C1 segment of cervical spinal cord (tissue), 14 donors: Measurements from ENCODE around the gene QDPR.
A peak's percentile ranks its signal among the peaks of the same experiment; 100 is the strongest.

Experiments used
- DNase-seq, 14 donors: peaks; one replicate each; lab custom pipeline; 2025; lab: John Stamatoyannopoulos, UW

The QDPR gene

DNA sequence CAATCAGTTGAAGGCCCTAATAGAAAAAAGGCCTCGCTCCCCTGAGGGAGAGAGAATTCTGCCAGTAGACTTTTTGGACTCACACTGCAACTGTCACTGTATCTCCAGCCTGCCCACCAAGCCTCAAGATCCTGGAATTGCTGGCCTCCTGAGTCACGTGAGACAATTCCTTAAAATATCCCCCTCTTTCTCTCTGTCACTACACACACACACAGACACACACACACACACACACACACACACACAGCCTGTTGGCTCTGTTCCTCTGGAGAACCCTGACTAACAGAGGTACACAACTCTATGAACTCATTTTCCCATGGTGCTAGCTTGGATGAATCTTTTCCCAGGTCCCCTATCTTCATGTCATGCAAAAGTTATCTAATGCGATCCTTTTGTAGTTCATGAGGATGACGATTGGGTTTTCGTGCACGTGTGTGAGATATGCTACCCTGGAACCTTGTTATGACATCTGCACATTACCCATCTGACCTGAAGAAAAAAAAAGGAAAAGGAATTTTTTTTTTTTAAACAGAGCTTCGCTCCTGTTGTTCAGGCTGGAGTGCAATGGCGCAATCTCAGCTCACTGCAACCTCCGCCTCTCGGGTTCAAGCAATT lies 16.8 kb upstream of the QDPR start:
- DNase-seq = no peak

DNA sequence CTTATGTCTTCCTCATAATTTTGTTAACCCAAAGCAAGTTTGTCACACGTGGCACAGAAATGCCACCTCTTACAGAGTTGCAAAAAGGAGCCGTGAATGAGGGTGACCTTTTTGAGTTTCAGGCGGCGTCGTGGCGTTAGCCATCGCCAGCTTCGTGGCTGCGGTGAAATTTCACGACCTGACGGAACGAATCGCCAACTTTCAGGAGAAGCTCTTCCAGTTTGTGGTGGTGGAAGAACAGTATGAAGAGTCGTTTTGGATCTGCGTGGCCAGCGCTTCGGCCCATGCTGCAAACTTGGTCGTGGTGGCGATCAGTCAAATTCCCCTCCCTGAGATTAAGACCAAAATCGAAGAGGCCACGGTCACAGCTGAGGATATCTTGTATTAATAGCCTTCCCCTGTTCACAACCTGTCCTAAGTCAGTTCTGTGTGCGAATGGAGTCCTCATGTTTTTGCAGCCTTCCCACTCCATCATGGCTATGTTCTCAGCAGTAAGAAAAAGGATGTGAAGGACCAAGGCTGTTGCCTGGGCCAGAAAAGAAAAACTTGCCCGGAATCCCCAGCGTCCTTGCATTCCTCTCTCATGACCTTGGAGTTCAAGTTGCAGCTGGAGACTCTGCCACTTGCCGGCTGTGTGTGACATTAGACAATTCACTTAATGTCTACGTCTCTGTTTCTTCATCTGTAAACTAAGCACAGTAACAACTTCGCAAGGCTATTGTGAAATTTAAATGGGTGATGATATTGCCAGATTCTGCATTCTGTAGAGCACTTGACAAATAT lies 15.0 kb upstream of the QDPR start:
- DNase-seq = no peak

GRCh38 chr4:17523662-17524061 lies 11.8 kb upstream of the QDPR start:
- DNase-seq = no peak

GRCh38 chr4:17521595-17521994 lies 9.7 kb upstream of the QDPR start:
- no peak for DNase-seq

- DNase-seq = peak in 2 of 14 donors; percentile 14 to 21
Observed at GRCh38 chr4:17517664-17518063, 5.8 kb upstream of the QDPR start.

DNA sequence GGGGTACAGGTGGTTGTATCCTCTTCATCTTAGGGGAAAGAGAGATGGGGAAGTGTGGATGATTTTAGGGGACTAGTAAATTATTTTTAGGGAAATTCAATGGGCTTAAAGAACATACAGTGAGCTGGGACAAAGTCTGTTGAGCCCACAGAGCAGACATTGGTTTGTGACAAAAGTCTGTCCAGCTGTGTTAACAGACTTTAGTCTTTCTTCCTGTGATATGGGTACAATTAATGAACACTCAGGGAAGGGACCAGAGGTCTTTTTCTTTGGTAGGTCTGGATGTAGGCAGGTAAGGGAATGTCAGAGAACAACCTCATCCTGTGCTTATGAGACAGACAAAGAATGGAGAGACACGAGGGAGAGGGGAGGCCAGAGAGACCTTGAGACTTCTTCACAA lies 5.1 kb upstream of the QDPR start:
- DNase-seq = no peak

- peak in 1 of 14 donors; percentile 59 for DNase-seq
Observed at GRCh38 chr4:17515445-17516407, 3.8 kb upstream of the QDPR start.

DNA sequence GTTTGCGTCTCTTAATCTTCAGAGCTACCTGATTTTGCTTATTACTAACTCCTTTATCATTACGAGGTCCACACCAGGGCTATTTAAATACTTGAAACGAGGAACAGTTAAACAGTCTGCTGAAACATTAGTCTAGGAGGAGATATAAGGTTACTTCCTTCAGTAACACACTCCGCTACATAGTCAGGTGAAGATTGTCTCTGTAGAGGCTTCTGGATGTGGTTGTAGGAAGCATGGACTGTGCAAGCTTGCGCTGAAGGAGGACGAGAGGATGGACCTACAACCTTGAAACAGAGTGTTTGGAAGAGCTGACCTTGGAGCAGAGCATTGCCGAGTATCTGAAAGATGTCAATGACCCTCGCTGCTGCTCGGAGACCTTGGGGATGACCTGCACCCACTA lies 3.0 kb upstream of the QDPR start, which contains the start of gene CLRN2:
TSS of gene CLRN2 (plus strand) at position 301 of the 400 bp plus-strand sequence. CDS start 102 bp downstream, outside the sequence.
- DNase-seq = no peak

DNA sequence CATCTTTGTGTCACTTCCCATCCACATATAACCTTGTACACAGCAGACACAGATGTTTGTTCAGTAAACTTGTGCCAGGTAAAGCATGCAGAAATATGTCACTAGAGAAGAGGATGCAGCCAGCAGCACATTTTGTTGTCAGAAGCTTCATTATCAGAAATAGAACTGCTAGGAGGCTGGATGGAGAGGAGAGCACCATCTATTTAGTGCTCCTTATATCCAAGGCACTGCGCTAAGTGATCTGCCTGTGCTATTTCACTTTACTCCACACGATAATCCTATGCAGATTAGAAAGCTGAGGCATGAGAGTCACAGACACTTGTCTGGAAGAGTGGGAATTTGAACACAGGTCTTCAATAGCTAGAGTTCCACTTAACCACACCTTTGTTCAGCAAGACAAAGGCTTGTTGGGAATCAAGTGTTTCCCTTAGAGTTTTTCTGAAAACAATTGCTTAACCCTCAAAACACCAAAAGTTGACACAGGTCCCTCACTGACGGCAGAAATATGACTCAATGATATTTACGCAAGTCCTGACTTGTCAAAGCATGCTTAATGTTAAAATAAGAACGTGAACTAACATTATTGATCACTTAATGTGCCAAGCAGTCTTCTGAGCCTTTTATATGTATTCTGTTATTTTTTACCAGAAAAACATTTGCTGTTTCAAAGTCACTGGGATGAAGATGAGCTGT lies 1.2 kb upstream of the QDPR start:
- DNase-seq = peak in 1 of 14 donors; percentile 53

- DNase-seq = peak in 9 of 14 donors; percentile 58 to 80 (median 67)
Observed at GRCh38 chr4:17511509-17511949, 361 bp downstream of the QDPR start.

DNA sequence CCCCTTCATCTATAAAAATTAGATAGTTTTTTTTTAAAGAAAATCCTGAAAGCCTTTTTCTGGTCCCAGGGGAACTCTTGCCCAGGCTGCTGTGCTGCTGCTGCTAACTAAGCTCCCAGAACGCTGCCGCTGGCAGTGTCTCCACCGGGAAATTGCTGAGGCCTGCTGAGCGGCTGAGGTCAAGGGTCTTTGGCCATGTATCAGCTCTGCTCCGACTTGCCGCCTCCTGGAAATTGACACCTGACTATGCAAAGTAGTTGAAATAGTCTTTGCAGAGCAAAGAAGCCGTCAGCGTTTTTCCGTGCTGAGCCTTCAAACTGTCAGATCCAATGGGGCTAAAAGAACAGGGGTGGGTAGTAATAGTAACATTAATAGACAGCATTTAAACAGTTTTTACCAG lies 839 bp downstream of the QDPR start:
- peak in 6 of 14 donors; percentile 35 to 65 (median 48) for DNase-seq

GRCh38 chr4:17510582-17510981 lies 1.3 kb downstream of the QDPR start:
- DNase-seq = peak in 4 of 14 donors; percentile 21 to 42 (median 31)

- DNase-seq = no peak
Observed at GRCh38 chr4:17504081-17504480, 7.8 kb downstream of the QDPR start.

DNA sequence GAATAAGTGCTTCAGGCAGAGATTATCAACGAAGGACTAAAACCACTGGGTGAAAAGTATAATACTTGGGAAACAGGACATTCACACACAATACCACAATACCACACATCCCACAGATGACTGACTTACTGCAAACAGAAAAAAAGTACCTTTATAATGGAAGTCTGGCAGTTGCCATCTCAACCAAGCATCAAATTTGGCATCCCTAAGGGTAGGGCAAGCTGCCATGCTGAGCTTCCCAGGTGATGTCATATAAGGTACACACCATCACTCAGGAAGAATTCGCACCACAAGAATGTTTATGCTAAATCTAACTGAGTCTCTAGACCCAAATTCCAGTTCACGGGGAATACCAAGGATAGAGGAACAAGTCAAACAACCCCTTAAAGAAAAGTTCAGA lies 9.1 kb downstream of the QDPR start:
- DNase-seq = peak in 1 of 14 donors; percentile 20

DNA sequence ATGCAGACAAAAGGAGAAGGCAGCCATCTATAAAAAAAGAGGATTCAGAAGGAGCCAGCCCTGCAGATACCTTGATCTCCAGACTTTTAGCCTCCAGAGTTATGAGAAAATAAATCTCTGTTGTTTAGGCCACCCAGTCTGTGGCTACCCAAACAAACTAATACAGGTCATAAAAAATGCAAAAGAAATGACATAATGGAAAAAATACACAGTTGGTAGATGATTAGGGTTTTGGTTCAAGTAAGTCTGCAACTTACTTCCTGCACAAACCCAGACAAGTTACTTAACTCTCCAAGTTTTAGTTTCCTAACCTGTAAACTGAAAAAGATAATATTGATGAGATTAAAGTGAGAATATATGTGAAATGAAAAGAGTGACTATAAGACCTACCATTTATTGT lies 11.3 kb downstream of the QDPR start:
- DNase-seq = no peak

- DNase-seq = no peak
Observed at GRCh38 chr4:17497890-17498523, 13.9 kb downstream of the QDPR start.

GRCh38 chr4:17494258-17495190 lies 17.4 kb downstream of the QDPR start:
- DNase-seq = peak in 3 of 14 donors; percentile 12 to 67 (median 64)

- no peak for DNase-seq
Observed at GRCh38 chr4:17493619-17494018, 18.3 kb downstream of the QDPR start.

DNA sequence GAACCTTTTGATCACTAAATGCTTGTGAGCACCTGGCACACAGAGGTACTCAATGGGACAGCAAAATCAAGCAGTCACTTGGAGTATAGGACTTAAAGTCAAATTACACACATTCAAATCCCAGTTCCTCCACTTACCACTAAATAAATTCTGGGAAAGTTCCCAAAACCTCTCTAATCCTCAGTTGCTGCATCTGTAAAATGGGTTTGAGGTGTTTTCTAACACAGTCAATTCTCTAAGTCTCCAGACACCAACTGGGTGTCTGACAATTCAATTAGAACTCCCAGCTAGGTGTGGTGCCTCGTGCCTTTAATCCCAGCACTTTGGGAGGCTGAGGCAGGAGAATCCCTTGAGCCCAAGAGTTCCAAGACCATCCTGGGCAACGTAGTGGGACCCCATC lies 19.0 kb downstream of the QDPR start:
- DNase-seq = no peak
